Fibroblast of skin of right biceps (primary cell): ENCODE results near the gene PDGFRB.

Experiments
- DNase-seq: peaks from one replicate; pipeline ENCODE4 v3.0.0-alpha.2; 2013

The PDGFRB gene

DNA sequence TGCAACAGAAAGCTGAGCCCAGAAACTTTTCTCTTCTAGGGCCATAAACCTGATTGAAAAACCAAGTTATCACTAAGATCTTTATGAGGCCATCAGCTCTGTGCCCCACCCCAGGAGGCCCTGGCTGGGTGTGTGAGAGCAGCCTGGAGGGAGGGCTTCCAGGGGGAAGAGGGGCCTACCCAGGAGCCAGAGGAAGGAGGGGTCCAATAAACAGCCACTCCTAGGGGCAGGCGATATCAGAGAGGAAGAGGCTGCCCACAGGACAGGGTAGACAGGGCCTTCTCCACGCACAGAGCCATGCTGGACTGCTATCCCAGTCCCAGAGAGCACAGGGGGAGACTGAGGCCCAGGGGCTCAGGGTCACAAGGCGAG is 6.5 kb upstream of the PDGFRB start:
- no peak for DNase-seq

DNA sequence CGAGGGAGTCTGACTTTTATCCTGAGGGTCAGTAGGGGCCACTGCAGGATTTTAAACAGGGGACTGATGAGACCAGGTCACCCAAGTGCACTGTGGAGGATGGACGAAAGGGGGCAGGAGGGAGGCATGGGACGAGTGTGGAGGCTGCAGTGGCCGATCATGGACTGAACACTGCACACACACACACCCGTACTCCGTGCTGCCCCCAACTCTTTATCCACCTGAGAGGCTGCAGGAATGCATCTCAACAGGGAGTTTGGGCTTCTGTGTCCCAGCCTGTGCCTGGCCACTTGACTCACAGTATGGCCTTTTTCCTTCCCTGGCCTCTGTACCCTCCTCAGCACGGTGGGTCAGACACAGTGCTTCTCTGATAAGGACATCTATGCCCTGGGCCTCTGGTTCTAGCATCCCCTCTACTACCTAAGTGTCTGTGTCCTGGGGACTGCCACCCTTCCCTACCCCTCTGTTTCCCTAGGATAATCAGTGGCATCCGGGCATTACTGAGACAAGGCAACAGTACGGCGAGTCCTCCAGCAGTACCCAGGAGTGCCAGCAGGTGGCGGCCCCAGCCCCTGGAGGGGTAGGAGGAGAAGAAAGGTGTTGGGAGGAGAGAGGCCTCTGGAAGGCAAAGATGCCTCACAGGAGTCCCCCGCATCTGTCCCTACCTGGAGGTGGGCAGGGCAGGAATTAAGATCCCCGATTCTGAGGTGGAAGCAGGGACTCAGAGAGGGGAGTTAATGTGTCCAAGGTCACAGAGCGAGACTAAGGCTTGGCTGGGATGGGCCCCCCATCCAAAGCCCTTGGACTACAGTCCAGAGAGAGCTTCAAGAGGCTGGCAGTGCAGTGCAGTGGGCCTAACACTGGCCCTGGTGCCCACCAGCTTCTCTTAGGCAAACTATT is 5.8 kb upstream of the PDGFRB start:
- peak; percentile 72 for DNase-seq

DNA sequence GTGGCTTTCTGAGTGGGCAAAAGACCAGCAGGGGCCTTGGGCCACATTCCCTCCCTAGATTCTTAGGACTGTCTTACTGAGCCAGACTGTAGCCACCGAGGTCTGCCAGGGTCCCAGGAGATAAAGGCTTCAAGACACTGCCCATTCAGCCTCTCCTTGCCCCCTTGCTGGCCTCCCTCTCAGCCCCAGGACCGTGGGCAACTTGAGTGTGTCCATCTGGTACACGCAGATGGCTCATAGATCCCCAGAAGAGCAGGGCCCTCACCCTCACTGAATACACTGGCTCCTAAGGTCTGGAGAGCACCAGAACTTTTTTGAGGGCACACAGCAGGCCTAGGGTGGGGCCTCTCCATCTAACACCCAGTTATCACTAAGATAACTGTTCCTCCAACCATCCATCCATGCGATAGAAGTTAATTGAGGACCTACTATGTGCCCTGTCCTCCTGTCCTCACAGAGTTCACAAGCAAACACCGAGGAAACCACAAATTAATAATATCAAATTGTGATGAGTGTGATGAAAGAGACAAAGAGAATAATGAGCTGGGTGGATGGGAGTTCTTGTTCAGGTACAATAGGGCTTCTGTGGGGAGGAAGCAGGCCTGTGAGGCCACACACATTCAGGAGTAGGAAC is 4.9 kb upstream of the PDGFRB start:
- no peak for DNase-seq

DNA sequence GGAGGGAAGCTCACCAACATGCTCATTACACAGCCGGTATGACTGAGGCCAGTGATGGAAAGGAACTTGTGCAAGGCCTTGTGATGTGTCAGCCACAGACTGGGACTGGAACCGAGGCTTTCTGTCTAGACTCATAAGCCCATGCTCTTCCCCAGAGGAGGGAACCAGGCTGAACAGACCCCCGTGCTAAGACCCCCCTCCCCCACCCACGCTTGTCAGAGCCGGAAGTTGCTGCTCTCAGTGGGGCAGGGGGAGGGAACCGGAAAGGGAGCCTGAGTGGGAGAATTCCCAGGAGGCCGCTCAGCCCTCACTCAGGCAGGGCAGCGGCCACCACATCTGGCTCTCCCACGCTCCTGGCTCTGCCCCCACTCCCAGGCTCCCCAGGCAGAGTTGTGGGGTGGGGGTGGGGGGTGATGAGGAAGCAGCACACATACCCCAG is 4.1 kb upstream of the PDGFRB start:
- peak; percentile 85 for DNase-seq

DNA sequence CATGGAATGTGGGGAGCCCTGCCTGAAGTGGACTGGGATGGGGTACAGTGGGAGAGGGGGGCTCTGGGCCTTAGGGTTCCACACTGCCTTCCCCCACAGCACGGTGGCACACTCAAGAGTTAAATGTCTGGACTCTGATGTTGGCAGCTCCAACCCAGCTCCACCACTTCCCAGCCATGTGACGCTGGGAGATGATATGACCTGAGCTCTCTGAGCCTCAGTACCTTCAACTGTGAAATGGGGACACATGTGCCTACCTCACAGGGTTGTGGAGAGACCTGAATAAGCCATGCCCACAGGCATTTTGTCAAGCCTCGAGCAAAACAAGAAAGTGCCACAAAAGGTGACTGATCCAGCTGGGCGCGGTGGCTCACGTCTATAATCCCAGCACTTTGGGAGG is 3.4 kb upstream of the PDGFRB start:
- DNase-seq = no peak

DNA sequence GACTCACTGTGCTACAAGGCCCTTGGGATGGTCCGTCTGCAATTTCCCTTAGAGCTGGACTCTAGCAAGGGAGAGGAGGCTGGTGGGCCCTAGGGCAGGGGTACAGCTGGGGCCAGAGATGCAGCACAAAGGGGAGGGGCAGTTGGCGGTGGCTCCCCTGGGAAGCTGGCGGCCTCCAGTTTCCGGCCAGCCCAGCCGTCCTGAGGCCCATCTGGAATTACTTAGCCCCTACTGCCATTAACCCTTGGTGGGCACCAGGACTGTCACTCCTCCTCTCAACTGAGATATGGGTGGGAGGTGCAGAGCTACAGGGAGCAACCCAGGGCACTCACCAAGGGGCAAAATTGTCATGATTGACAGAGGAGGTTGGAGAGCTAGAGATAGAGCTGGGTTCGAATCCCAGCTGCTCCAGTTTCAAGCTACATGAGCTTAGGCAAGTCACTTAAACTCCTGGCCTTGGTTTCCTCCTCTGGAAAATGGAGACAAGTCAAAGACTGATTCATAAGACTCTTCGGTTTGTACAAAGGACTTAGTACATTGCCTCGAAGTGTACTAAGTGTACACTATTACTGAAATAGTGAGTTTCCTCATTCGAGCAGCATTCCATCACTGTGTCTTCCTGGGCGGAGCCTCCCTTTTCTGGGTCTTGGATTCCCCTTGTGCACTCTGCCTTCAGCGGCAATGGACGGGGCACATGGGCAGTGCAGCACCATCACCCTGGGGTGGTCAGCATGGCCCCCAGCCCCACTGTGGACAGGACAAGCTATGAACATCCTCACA is 2.7 kb upstream of the PDGFRB start:
- DNase-seq = peak; percentile 54

DNA sequence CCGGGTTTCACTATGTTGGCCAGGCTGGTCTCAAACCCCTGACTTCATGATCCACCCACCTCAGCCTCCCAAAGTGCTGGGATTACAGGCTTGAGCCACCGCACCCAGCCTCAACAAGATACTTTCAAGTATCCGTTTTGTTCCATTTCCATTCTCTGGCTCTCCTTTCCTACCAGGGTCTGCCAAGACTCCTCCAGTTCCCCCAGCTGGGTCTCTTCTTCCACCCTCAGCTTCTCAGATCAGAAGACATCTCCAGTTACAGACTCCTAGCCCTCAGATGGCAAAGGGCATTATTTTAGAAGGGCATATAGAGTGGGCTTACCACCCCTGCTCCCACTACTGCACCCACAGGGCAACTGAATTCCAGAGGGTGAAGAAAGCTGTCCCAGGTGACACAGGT is 1.5 kb upstream of the PDGFRB start:
- no peak for DNase-seq

DNA sequence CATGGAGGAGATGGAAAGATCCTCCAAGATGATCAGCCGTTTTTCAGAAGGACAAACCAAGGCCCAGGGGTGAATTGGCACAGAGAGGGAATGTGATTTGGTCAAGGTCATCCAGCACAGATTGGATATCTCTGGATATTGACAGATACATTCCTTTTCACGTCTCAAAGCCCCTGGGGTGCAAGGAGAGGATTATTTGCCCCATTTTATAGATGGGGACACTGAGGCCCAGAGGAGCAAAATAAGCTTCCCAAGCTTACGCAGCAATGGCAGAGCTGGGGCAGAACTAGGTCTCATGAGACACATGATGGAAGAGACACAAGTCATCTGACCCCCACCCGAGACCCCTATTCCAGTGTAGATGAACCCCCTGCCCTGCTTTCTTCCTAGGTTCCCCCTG is 895 bp upstream of the PDGFRB start:
- DNase-seq = no peak

DNA sequence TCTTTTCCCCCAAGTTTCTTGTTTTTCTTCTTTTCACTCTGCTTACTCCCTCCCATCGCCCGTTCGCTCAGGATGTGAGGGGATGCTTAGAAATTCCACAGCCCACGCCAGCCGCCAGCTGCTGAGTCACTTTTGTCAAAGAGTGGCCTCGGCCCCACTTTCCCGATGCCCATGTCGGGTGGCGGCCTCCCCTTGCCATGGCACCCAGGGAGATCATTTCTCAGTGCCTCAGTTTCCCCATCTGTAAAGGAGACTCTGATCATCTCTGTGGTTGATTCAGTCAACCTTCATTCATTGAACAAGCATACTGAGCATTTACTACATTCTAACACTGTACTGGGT is 353 bp upstream of the PDGFRB start:
- DNase-seq = no peak

DNA sequence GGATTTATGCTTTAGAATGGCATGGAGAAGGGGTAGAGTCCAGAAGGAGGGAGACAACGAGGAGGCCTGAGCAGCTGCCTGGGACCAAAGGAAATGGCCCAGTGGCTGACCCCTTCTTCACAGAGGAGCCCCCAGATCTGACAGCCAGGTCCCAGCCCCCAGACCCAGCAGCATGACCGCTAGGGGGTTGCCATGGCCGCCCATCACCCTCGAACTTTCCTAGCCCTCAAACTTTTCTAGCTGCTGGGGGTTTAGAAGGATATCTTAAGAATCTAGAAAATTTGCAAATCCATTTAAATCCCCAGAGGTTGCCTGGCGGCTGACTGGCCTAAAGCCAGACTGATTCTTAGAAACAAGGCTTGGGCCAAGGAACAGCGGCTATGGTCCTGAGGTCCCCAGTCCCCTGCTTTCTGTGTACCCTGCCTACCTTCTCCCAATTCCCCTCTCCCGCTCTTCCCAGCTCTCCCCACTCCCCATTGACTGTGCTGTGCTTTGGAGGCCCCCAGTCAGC is 972 bp downstream of the PDGFRB start:
- peak; percentile 55 for DNase-seq

DNA sequence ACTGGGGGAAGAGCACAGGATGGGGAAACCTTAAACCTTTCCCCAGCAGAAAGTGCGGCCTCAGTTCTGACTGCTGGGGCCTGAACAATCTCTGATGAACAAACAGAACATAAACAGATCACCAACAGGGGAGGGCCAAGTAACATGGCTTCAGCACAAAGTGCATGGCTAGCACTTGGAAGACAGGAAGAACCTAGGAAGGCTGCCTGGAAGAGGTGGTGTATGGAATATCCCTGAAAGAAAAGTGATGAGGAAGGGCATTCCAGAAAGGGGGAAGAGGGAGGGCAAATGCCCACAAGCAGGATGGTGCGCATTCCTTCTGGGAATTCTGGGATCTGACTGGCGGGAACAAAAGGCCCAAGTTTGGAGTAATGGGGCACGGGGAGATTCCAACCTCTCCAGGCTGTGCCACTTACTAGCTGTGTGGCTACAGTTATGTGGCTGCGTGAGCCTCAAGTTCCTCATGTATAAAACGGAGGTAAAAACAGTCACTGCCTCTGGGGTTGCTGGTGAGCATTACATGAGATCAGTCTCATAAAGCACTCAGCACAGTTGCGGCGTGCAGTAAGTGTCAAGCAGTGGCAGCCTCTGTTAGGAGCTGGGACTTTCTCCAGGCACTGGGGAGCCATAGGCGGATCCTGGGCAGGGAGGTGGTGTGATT is 1.6 kb downstream of the PDGFRB start:
- DNase-seq = peak; percentile 78

DNA sequence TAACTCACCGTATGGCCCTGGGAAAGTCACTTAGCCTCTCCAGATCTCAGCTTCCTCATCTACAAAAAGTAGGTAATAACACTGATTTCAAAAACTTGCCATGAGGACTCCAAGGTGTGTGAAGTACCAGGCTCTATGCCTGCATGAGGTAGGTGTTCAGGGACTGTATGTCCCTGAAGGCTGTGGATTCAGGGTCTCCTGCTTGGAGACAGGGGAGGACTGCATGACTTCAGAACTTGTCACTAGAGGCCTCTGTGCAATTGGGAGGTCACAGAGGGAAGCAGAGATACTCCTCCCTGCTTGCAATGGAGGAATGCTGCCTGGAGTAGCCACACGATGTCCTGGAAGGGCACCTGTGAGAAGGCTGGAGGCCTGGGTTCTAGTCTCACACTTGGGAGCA is 2.2 kb downstream of the PDGFRB start:
- DNase-seq = no peak

DNA sequence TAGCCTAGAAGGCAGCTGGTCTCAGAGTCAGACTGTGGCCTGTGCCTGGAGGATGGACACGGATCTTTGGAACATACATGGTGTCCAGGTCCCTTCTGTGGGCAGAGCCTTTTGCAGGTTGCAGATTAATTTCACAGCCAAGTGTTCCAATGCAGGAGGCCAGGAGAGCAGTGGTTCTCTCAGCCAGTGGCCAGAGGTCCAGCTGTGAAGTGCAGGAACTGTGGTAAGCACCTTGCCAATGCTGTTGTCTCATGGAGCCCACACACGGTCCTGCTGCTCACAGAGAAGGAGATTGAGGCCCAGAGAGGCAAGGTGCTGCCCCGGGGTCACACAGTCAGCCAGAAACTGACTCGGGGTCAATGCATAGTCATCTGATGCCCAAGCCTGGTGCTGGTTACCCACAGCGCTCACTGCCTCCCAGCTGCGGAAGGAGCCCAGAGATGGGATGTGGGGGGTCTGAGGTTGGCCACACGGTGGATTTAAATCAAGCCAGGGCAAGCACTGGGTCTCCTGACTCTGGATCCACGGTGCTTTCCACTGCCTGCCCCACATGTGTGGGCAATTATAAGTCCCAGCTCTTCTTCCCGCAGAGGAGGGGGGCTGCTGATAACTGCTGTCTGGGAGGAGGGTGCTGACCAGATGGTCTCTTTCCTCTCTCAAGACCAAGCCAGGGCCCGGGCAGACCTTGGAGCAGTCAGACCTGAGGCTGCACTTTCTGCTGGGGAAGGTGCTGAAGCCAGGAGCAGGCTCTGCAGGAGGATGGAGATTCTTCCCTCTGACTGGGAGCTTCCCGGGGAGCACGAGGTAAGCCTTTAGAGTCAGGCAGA is 2.8 kb downstream of the PDGFRB start:
- DNase-seq = peak; percentile 27

DNA sequence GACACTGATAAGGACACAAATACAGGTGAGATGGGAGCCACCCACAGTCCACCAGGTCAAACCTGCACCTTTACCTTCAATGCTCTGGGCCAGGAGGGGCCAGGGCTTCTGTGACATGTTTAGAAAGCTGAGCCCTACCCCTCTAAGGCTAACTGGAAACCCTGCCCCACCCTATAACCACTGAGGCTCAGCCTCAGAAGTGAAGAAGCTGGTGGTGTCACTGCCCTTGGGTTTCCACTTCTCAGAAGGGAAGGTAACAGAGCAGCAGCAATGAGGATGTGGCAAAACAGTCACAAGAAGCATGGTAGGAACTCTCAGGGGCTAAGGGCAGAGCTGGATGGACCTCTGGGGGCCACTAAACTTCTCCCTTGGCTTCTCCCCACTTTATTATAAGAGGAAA is 6.0 kb downstream of the PDGFRB start:
- no peak for DNase-seq

DNA sequence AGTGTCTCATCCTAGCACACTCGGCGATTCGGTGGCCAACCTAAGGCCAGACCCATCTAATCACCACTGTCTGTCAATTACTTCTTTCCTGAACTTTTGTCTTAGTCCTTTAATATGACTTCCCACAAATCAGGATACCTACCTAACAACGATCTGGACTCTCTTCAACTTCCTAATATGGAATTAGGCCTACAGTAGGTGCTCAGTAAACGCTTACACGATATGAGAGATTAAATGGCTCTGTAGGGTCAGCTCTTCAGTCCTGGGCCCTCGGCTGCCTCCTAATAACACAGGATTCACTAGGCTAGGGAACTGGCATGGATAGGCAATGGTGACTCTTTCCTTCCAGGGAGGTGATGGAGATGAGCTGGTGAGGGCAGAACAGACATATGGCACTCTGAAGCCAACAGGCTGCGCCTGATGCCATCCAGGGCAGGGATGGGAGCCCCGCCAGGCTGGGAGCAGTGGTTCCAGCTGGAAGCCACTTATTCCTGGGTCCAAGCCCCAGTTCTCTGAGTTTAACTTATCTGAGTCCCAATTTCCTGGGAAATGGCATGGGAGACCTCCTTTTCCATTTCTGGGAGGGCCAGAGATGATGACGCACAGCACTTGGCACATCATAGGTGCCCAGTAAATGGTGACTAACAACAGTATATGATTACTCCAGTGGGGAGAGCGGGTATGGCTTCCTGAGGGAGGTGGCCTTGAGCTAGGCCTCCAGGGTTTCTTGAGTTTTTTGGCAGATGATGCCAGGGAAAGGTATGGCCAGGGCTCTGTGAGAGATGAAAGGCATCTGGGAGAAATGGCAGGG is 7.3 kb downstream of the PDGFRB start:
- no peak for DNase-seq

DNA sequence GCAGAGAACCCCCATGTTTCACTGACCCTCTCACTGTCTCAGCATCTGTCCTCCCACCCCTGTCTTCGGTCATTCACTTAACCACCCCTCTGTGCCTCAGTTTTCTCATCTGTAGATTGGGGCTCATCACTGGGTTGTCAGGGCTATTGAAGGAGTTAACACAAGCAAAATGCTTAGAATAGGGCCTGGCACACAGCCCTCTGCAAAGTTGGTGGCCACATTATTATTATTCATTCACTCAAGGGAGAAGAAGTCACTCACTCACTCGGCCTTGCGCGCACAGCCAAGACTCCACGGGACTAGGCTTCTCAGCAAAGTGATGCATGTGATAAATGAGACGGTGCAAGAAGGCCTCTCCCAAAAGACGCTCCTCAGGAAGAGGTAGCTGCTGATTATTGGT is 8.0 kb downstream of the PDGFRB start:
- DNase-seq = no peak

DNA sequence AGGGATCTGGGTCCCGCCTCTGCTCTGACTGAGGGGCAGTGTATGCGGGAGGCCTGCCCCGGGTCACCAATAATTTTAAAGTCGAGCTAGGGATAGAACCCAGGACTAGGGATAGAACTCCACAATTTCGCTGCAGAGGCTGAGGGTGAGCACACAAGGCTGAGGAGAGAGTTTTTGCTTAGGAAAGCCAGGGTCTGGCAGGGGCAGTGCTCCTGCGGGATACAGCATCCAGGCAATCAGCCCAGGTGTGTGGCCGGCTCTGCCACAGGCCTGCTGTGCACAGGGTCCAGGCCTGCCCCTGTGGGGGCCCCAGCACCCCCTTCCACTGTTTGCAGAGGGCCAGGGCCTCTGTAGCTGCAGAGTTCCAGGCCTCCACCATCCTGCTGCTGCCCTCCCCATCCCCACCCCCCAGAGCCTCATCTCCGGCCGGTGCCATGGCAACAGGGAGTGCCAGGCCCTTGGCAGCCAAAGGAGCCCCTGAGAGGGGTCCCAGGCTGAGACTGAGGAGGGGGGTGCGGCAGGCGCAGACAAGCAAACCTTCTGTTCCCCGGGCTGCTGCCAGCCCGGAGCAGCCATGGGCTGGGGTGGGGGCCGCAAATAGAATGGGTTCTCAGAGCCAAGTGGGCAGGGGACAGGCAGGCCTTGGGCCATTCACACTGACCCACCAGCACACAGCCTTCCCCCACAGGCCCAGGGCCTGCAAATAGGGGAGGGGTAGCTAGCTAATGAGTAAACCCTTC is 8.6 kb downstream of the PDGFRB start:
- DNase-seq = no peak

DNA sequence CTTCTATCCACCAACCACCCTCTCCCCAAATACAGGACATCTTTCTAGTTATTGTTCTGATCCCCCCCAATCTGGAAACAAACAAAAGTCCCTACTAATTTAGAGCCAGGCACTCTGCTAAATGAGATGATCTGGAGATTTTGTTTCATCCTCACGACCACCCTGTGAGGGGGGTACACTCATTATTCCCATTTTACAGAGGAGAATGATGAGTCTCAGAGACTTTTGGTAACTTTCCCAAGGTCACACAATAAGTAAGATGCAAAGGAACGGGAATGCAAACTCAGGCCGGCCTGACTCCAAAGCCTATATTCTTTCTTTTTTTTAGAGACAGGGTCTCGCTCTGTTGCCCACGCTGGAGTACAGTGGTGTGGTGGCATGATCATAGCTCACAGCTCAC is 9.4 kb downstream of the PDGFRB start:
- DNase-seq = no peak

DNA sequence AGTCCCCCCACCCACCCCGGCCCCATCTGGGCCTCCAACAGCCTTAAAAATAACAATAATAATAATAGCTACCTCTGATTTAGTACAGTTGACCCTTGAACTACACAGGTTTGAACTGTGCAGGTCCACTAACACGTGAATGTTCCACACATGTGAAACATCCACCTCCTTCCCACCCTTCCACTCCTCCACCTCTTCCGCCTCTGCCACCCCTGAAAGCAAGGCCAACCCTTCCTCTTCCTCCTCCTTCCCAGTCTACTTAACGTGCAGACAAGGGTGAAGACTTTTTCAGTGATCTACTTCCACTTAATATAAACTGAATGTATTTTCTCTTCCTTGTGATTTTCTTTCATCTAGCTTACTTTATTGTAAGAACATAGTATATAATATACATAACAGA is 10.8 kb downstream of the PDGFRB start:
- DNase-seq = no peak

DNA sequence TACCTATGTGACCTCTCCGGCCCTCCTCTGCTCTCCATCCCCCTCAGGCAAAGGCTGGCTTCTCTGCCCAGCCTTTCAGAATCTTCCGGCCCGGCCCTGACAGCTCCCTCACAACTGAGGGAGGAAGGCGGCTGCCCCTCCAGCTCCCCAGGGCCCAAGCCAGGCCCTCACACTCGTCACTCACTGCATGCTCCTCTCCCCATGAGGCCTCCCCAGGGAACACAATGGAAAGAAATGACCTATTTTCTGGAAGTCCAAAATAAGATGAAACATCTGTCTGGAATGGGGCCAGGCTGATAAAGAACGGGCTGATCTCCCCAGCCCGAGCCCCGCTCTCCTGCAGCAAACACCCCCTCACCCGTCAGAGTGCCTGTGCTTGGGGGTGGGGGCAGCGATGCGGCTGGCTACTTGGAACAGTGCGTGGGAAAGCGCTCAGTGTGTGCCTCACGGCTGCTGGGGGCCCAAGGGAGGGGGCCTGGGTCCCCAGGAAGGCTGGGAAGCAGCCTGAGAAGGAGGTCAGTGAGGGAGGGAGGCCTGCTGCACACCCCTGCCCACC is 11.3 kb downstream of the PDGFRB start:
- peak; percentile 91 for DNase-seq
